Endothelial cell of umbilical vein (primary cell): ENCODE results near the gene UBTD1.

Source experiments
- CTCF ChIP-seq, 2 donors: IDR thresholded peaks; 1 replicate in 1 of 2; 2 replicates in 1 of 2; pipeline ENCODE4 v1.5.1; 2011; ENCODE audit warnings: low read length in 2 of 2, mild to moderate bottlenecking in 2 of 2, moderate library complexity in 2 of 2, control low read depth in 1 of 2, inconsistent platforms in 1 of 2, low read depth in 1 of 2; ENCODE audit not compliant: insufficient read depth in 1 of 2; ENCODE audit errors: extremely low read depth in 1 of 2
- EZH2 ChIP-seq: IDR thresholded peaks from 2 replicates; pipeline ENCODE4 v1.6.1; 2012; ENCODE audit warnings: borderline replicate concordance, low read depth, mild to moderate bottlenecking, moderate library complexity, low read length, inconsistent platforms; ENCODE audit not compliant: severe bottlenecking
- FOS ChIP-seq: IDR thresholded peaks from 2 replicates; pipeline ENCODE4 v1.6.1; 2011; ENCODE audit warnings: mild to moderate bottlenecking, low read length, moderate library complexity, borderline replicate concordance; ENCODE audit not compliant: insufficient read depth
- GATA2 ChIP-seq: IDR thresholded peaks from 2 replicates; pipeline ENCODE4 v1.7.0; 2011; ENCODE audit warnings: low read depth, mild to moderate bottlenecking, moderate library complexity, mixed read lengths, low read length; ENCODE audit not compliant: insufficient read length, insufficient read depth
- JUN ChIP-seq: IDR thresholded peaks from 2 replicates; pipeline ENCODE4 v1.6.1; 2011; ENCODE audit warnings: borderline replicate concordance, low read depth; ENCODE audit not compliant: insufficient read length, insufficient read depth
- MAX ChIP-seq: IDR thresholded peaks from 2 replicates; pipeline ENCODE4 v1.6.1; 2011; ENCODE audit not compliant: insufficient read depth, insufficient read length
- MYC ChIP-seq: IDR thresholded peaks from one replicate; pipeline ENCODE4 v1.6.1; 2011; ENCODE audit warnings: mild to moderate bottlenecking, low read depth, low read length
- POLR2A ChIP-seq: IDR thresholded peaks from 2 replicates; pipeline ENCODE4 v1.6.1; 2012; ENCODE audit warnings: low read depth, mild to moderate bottlenecking, control low read depth, low read length
- POLR2AphosphoS5 ChIP-seq: IDR thresholded peaks from 2 replicates; pipeline ENCODE4 v1.6.1; 2012; ENCODE audit warnings: low read depth, mild to moderate bottlenecking, control low read depth, low read length, moderate library complexity; ENCODE audit not compliant: insufficient read depth

- peak; percentile 78 for TF ChIP-seq MAX
- no peak for TF ChIP-seq CTCF (IDR thresholded peaks at IDR 0.05; ENCODE audit: extremely low read depth in 1 of 2, insufficient read depth in 1 of 2, low read depth in 1 of 2, low read length in 2 of 2)
- TF ChIP-seq MYC, result no peak
- peak; percentile 18 for TF ChIP-seq POLR2AphosphoS5
- TF ChIP-seq EZH2, result no peak
- peak; percentile 69 for TF ChIP-seq POLR2A
- no peak for TF ChIP-seq GATA2
- no peak for TF ChIP-seq JUN
- no peak for TF ChIP-seq FOS
These were observed 466 bp upstream of the UBTD1 start, which contains the start of gene MMS19 for GRCh38 chr10:97498076-97498840.
